Measurements from ENCODE around the gene SDF4. TPM values are rescaled to one million over a fixed set of nuclear protein-coding genes. Genes with fewer than 3 reads are reported as not detected.
A peak's percentile ranks its signal among the peaks of the same experiment; 100 is the strongest.

SDF4 gene
- total RNA-seq, 1 donor from 2014 or later, result 130 TPM

GRCh38 chr1:1182491-1183220 lies 49.1 kb downstream of the SDF4 start:
- no peak overlapping the region for H3K4me3 Mint-ChIP-seq (ENCODE audit: unreplicated experiment)

GRCh38 chr1:1181938-1182410 lies 49.8 kb downstream of the SDF4 start:
- peaks cover under 1% of the 10 kb centered on the region for H3K36me3 Mint-ChIP-seq (ENCODE audit: low read depth, unreplicated experiment)
- H3K9me3 Mint-ChIP-seq (ENCODE audit: unreplicated experiment), result no peaks in the 10 kb centered on the region
- H3K27ac Mint-ChIP-seq (ENCODE audit: unreplicated experiment), result no peak overlapping the region
- peaks cover 6% of the 10 kb centered on the region for H3K27me3 Mint-ChIP-seq (ENCODE audit: unreplicated experiment)
- no peak for TF ChIP-seq CTCF (IDR thresholded peaks at IDR 0.05; ENCODE audit: unreplicated experiment)
- no peaks in the 10 kb centered on the region for H3K4me1 Mint-ChIP-seq (ENCODE audit: unreplicated experiment)
- DNase-seq (ENCODE audit: low spot score), result no peak
- no peak overlapping the region for H3K4me3 Mint-ChIP-seq (ENCODE audit: unreplicated experiment)

More at GRCh38 chr1:1182491-1183220, 49.1 kb downstream of the SDF4 start:
- TF ChIP-seq CTCF (IDR thresholded peaks at IDR 0.05; ENCODE audit: unreplicated experiment), result no peak
- H3K27ac Mint-ChIP-seq (ENCODE audit: unreplicated experiment), result no peak overlapping the region
- H3K9me3 Mint-ChIP-seq (ENCODE audit: unreplicated experiment), result no peaks in the 10 kb centered on the region
- no peaks in the 10 kb centered on the region for H3K36me3 Mint-ChIP-seq (ENCODE audit: low read depth, unreplicated experiment)
- H3K27me3 Mint-ChIP-seq (ENCODE audit: unreplicated experiment), result peaks cover 6% of the 10 kb centered on the region
- H3K4me1 Mint-ChIP-seq (ENCODE audit: unreplicated experiment), result no peaks in the 10 kb centered on the region
- DNase-seq (ENCODE audit: low spot score), result peak; percentile 2

GRCh38 chr1:1181129-1181937 lies 50.5 kb downstream of the SDF4 start:
- Mint-ChIP-seq H3K9me3 (ENCODE audit: unreplicated experiment) (no peaks in the 10 kb centered on the region), H3K36me3 (ENCODE audit: low read depth, unreplicated experiment) (peaks cover 4% of the 10 kb centered on the region), H3K4me3 (ENCODE audit: unreplicated experiment) (no peak overlapping the region), H3K4me1 (ENCODE audit: unreplicated experiment) (no peaks in the 10 kb centered on the region), H3K27me3 (ENCODE audit: unreplicated experiment) (peaks cover 6% of the 10 kb centered on the region), H3K27ac (ENCODE audit: unreplicated experiment) (peak overlapping the region; percentile 71)
- peak; percentile 2 for DNase-seq (ENCODE audit: low spot score)
- no peak for TF ChIP-seq CTCF (IDR thresholded peaks at IDR 0.05; ENCODE audit: unreplicated experiment)

- Mint-ChIP-seq H3K27ac (ENCODE audit: unreplicated experiment) (no peak overlapping the region), H3K4me1 (ENCODE audit: unreplicated experiment) (no peaks in the 10 kb centered on the region), H3K36me3 (ENCODE audit: low read depth, unreplicated experiment) (peaks cover 4% of the 10 kb centered on the region), H3K9me3 (ENCODE audit: unreplicated experiment) (no peaks in the 10 kb centered on the region), H3K27me3 (ENCODE audit: unreplicated experiment) (peaks cover 2% of the 10 kb centered on the region), H3K4me3 (ENCODE audit: unreplicated experiment) (no peak overlapping the region)
- peak; percentile 3 for DNase-seq (ENCODE audit: low spot score)
- no peak for TF ChIP-seq CTCF (IDR thresholded peaks at IDR 0.05; ENCODE audit: unreplicated experiment)
These were observed 51.6 kb downstream of the SDF4 start for GRCh38 chr1:1179983-1180861.

Data from endothelial cell (in vitro differentiated cells).